ENCODE data around the gene RYR2.

DNA sequence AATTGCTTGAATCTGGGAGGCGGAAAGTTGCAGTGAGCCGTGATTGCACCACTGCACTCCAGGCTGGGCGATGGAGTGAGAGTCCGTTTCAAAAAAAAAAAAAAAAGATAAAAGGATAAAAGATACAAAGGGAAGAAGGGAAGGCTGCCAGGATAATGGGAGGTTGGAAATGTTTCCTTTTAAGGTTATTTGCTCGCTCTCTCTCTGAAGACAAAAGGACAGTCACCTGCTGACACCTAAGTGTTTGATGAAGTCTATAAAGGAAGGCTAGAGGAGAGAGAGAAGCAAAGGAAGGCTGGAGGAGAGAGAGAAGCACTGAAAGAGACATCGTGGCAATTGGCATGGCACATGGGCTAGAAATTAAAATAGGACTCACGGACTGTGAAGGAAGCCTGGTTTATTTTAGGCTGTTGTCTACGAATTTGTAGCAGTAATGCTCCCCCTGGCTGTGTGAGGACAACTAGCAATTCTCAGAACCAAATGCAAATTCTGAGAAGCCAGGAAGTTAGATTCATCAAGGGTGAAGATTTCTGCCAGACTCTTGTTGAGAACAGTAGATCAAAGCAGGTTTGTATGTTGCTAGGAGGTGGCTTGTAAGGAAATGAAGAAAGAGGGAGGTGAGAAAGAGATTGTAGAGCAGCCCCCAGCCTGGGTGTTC, 694.5 kb downstream of the RYR2 start:
- TF ChIP-seq EZH2 (IDR thresholded peaks at IDR 0.05; ENCODE audit: insufficient read depth, poor library complexity, severe bottlenecking): no peak
- TF ChIP-seq EZH2phosphoT487 (IDR thresholded peaks at IDR 0.05; ENCODE audit: insufficient read depth, low read depth): no peak
